ENCODE measurements around the gene CTXN3.

Gene CTXN3

GRCh38 chr5:127649018-127649439 lies at the start of gene CTXN3:
CTXN3 (plus strand) TSS chr5:127649082; CDS start chr5:127657522, 8,440 bp downstream.
- FAIRE-seq = no peak

GRCh38 chr5:127599320-127599719 lies 49.6 kb upstream of the CTXN3 start:
- FAIRE-seq = no peak

- no peak for FAIRE-seq
These were observed 49.0 kb upstream of the CTXN3 start for GRCh38 chr5:127599847-127600246.

GRCh38 chr5:127601111-127601510 lies 47.8 kb upstream of the CTXN3 start:
- no peak for FAIRE-seq

GRCh38 chr5:127601601-127602000 lies 47.3 kb upstream of the CTXN3 start:
- no peak for FAIRE-seq

- FAIRE-seq = no peak
These were observed 46.4 kb upstream of the CTXN3 start for GRCh38 chr5:127602481-127602880.

GRCh38 chr5:127602896-127603844 lies 45.7 kb upstream of the CTXN3 start:
- no peak for FAIRE-seq

GRCh38 chr5:127608077-127608660 lies 40.7 kb upstream of the CTXN3 start:
- FAIRE-seq = no peak

- no peak for FAIRE-seq
These were observed 39.9 kb upstream of the CTXN3 start for GRCh38 chr5:127609011-127609410.

- no peak for FAIRE-seq
These were observed 38.9 kb upstream of the CTXN3 start for GRCh38 chr5:127609957-127610356.

- FAIRE-seq = no peak
These were observed 36.3 kb upstream of the CTXN3 start for GRCh38 chr5:127612441-127613141.

- no peak for FAIRE-seq
These were observed 33.0 kb upstream of the CTXN3 start for GRCh38 chr5:127615916-127616315.

- FAIRE-seq = no peak
These were observed 28.9 kb upstream of the CTXN3 start for GRCh38 chr5:127619908-127620479.

GRCh38 chr5:127621601-127622325 lies 27.1 kb upstream of the CTXN3 start:
- FAIRE-seq = no peak

GRCh38 chr5:127634007-127634406 lies 14.9 kb upstream of the CTXN3 start:
- no peak for FAIRE-seq

GRCh38 chr5:127639828-127640227 lies 9.1 kb upstream of the CTXN3 start:
- no peak for FAIRE-seq

GRCh38 chr5:127642949-127643348 lies 5.9 kb upstream of the CTXN3 start:
- no peak for FAIRE-seq

- no peak for FAIRE-seq
These were observed 5.3 kb upstream of the CTXN3 start for GRCh38 chr5:127643607-127644006.

GRCh38 chr5:127645300-127645726 lies 3.6 kb upstream of the CTXN3 start:
- FAIRE-seq = no peak

GRCh38 chr5:127647361-127647958 lies 1.4 kb upstream of the CTXN3 start:
- no peak for FAIRE-seq

- FAIRE-seq = no peak
These were observed 1.1 kb downstream of the CTXN3 start for GRCh38 chr5:127650022-127650421.

- FAIRE-seq = no peak
These were observed 1.8 kb downstream of the CTXN3 start for GRCh38 chr5:127650649-127651048.
